ENCODE results near the gene AEBP2.
"Not testable (repeated sequence)": the region's sequence is repeated elsewhere in the genome, so short reads cannot be mapped to it uniquely, and the experiment has no call there.

The AEBP2 gene

DNA sequence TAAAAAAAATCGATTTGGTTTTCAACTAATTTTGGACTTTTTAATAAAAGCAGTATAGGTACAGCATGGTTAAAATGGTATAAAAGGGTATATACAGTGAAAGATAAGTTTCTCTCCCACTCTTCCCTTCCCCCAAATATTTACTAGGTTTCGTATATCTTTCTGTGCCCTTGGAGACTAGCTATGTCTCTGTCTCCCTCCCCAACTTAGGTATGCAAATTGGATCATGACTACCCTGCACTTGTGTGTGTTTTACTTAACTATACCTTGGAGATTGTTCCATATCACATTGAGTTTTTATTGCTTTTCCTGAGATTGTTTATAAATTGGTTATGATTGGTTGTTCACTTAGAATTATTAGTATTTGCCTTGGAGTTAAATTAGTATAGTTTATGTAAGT, 19.4 kb downstream of the AEBP2 start:
- no peak for DNase-seq

DNA sequence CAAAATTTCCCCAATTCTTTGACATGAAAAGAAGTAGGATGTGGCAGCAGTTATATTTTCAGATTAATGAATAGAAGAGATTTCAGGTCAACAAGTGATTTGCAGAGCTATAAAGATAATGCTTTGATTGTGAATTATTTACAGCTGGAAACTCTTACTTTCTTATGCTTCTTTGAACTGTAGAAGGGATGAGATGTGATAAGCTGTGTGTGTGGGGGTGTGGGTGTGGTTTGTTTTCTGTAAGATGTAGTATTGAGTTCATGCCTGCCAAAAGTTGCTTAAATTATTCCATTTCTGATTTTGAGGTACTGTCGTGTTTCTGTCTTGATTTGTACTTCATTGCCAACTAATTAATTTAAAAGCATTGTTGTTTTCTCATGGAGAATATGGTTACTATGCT, 22.7 kb downstream of the AEBP2 start:
- DNase-seq: no peak

GRCh38 chr12:19462406-19462805, 23.1 kb downstream of the AEBP2 start:
- no peak for DNase-seq

DNA sequence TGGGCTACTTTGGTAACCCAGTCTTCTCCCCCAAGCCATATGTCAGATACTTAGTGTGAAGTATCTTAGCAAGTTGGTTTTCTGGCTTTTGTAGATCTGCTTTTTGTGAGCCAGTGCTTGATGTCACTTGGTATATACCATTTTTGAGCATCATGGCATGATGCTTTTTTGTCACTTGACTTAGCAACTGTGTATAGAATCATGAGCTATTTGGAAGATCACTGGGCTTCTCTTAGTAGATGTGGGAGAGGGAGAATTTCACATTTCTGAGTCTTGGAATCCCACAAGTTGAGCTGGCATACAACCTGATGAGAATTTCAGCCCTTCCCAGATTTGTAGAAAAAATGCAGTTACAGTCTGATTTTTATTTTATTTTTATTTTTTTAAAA, 24.9 kb downstream of the AEBP2 start:
- DNase-seq: no peak

GRCh38 chr12:19465711-19466110, 26.4 kb downstream of the AEBP2 start:
- DNase-seq: no peak

DNA sequence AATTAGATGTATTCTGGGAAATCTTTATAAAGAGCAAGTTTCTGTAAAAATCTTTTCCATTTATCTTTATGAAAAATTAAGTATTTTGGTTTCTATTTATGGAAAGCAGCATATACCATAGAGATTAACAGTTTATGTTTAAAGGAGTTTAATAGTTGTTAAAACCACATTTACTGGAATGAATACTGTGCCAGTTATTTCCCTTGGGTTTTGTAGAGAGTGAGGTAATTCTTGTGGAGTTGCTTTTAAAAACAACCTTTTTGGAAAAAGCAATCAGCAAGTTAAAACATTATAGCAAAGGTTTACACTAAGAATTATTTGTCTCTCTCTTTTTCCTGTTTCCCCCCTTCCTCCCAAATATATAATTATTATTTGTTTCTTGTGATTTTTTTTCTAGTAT, 34.9 kb downstream of the AEBP2 start:
- DNase-seq: no peak

GRCh38 chr12:19475884-19476505, 36.7 kb downstream of the AEBP2 start:
- not testable (repeated sequence) for DNase-seq

GRCh38 chr12:19477071-19477470, 37.8 kb downstream of the AEBP2 start:
- DNase-seq: no peak

DNA sequence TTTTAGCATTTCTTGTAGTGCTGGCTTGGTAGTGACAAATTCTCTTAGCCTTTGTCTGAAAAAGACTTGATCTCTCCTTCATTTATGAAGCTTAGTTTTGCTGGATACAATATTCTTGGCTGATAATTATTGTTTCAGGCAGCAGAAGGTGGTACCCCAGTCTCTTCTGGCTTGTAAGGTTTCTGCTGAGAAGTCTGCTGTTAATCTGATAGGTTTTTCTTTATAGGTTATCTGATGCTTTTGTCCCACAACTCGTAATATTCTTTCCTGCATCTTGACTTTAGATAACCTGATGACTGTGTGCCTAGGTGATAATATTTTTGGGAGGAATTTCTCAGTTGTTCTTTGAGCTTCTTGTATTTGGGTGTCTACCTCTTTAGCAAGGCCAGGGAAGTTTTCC, 41.2 kb downstream of the AEBP2 start:
- DNase-seq: no peak

- DNase-seq: no peak
Observed at GRCh38 chr12:19482036-19482435, 42.7 kb downstream of the AEBP2 start.

DNA sequence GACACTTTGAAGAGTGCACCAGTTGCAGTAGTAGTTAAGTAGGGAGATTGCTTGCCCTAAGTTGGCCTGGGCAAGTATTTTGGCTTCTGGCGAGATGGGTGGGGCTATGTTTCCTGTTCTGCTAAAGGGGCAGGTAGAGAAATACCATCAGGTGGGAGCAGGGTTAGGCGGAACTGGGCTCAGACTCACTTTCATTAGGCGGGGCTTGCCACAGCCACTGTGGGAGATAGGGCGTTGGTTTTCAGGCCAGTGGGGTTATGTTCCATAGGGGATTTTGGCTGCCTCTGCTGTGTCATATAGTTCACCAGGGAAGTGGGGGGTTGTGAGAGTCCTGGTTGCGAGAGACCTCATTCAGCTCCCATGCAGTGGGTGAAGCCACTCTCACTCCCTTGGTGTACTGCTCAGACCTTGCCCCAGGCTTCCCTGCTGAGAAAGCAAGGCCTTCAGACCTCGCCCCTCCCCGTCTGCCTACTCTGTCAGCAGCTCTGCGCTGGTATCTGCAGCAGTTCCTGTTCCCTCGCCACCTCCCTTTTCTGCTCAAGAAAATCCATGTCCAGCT, 43.3 kb downstream of the AEBP2 start:
- DNase-seq: peak; percentile 75

- no peak for DNase-seq
Observed at GRCh38 chr12:19483727-19484126, 44.4 kb downstream of the AEBP2 start.

DNA sequence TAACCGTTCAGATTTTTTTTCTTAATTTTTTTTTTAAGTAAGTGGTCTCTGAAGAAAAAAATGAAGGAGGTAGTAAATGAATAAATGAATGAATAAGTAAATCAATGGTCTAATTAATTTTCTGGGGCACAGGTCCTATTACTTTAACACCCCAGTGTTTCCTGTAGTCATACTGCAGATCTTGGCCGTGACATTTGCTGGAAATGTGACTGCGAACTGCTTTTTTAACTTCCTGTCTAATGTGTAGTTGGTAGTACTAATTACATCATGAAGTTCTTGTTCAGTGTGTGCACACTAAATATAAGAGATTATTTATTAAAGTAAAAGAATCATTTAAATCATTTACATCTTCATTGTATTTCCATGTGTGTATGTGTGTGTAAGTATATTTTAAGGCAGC, 45.4 kb downstream of the AEBP2 start:
- DNase-seq: no peak

- DNase-seq: no peak
Observed at GRCh38 chr12:19485240-19485639, 45.9 kb downstream of the AEBP2 start.

DNA sequence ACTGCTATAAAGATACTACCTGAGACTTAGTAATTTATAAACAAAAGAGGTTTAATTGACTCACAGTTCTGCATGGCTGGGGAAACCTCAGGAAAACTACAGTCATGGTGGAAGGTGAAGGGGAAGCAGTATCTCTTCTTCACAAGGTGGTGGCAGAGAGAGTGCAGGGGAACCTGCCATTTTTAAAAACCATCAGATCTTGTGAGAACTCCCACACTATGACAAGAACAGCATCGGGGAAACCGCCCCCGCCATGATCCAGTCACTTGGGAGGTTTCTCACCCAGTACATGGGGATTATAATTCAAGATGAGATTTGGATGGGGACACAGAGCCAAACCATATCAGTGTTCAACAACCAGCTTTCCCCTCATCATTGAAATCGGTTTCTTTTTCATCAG, 49.9 kb downstream of the AEBP2 start:
- DNase-seq: peak; percentile 52

DNA sequence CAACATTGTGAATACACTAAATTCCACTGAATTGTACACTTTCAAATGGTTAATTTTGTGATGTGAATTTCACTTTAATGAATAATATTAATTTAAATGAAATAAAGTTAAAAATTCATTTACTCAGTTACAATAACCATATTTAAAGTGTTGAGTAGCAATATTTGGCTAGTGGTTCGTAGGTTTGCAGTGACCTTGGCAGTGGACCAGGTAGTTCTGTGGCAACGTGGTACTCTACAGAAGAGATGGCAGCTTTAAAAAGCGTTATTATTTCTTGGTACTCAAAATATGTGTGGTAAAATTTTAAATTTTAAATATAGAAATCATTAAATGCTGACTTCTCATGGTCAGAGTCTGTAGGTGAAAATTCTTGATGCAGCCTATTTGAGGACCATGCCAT, 51.6 kb downstream of the AEBP2 start:
- DNase-seq: no peak

GRCh38 chr12:19491863-19492262, 52.6 kb downstream of the AEBP2 start:
- DNase-seq: no peak

DNA sequence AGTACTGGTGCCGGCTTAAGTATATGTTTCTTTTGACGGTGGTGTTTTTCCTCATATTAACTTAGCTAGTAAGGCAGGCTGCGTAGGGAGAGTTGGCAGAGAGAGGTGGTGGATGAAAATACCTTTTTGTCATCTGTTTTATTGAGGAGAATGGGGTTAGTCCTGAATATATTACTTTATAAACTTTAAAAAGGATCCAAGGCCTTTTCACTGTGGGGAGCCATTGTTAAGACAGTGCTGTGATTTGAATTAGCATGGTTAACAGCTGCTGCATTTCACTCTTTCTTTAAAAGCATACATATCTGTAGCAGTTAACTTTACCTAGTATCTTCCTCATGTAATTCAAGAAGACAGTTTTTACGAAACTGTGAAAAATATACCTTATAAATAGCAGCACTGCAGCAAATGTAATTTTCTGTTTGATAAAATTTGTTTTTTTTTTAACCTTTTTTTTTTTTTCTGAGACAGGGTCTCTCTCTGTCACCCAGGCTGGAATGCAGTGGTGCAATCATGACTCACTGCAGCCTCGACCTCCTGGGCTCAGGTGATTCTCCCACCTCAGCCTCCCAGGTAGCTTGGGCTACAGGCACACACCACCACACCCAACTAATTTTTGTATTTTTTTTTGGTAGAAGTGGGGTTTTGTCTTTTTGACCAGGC, 57.1 kb downstream of the AEBP2 start:
- DNase-seq: no peak

- DNase-seq: no peak
Observed at GRCh38 chr12:19498099-19498498, 58.8 kb downstream of the AEBP2 start.

DNA sequence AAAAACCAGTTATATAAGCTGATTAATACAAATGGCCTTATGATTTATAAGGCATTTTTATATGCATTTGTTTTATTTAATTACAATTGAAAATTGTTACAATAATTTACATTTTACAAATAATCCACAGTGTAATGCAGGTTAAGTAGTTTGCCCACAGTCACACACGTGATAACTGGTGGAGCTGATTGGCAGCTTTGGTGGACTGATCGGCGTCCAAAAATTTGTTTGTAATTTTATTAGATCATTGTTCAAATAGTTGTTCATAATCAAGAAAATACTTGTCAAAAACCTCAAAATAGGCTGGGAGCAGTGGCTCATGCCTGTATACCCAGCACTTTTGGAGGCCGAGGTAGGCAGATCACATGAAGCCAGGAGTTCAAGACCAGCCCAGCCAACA, 59.7 kb downstream of the AEBP2 start:
- DNase-seq: no peak

- no peak for DNase-seq
Observed at GRCh38 chr12:19506497-19506896, 67.2 kb downstream of the AEBP2 start.

DNA sequence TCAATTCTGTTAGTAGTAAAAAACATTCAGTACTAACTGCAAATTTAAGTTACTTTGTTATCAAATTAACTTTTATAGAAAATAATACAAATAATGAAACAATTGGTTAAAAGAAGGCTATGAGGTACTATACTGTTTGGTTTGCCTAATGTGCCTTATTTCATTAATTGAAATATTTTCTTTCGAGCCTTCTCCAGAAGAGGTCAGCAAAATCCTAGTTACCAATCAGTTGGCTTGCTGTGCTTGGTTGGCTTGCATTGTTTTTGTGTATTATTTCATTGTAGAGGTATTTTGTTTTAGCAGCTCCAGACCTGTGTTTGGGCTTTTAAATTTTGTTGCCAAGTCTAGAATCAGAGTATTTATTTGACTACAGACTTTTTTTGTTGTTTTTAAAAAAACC, 68.5 kb downstream of the AEBP2 start:
- DNase-seq: no peak

DNA sequence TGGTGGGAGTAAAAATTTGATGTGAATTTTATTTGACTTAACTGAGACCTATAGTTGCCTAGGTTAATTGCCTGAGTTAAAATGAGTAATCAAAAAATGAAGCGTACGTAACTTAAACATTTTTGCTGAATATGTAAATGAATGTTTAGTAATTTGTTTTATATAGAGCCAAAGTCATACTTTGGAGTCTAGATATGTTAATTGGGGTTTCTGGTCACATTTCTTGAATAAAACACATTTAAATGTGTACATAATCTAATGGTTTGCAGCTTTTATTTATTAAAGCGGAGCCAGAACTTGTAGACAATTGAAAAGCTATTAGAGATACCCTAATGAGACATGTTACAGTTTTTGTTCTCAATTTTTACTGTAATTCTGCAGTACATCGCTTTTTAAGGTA, 71.2 kb downstream of the AEBP2 start:
- DNase-seq: no peak

- no peak for DNase-seq
Observed at GRCh38 chr12:19515179-19515578, 75.9 kb downstream of the AEBP2 start.

DNA sequence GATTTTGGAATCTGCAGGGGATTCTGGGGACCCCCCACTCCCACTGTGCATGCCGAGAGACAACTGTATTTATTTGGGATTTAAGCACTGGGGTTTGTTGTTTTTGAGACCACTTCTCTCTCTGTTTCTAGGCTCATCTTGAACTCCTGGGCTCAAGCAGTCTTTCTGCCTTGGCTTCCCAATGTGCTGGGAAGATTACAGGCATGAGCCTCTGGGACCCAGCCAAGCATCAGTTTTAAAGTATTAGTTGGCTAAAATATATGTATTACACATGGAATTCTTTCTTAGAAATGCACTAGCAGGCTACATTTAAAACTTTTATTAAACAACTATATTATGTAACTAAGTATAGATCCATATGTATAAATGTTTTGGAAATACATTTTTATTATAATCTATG, 78.3 kb downstream of the AEBP2 start:
- DNase-seq: no peak

All from stimulated activated CD8-positive, alpha-beta memory T cell treated with anti-CD3 and anti-CD28 coated beads, Interleukin-4, amount 100 ng/mL, for 48 hours (primary cell).